Peyer's patch (tissue), 4 donors: ENCODE measurements around the gene NOL8. TPM values are rescaled to one million over a fixed set of nuclear protein-coding genes. Genes with fewer than 3 reads are reported as not detected.

Experiments
- DNase-seq, 3 donors: peaks; one replicate each; pipeline ENCODE4 v3.0.0-alpha.2; 2017 to 2019
- H3K27ac ChIP-seq, 4 donors: fragments of 200-600 bp; sonication (generic); one replicate each; pipeline ENCODE4 v1.5.1; 2016 to 2019
- H3K27me3 ChIP-seq, 2 donors: fragments of 200-600 bp; sonication (generic); one replicate each; pipeline ENCODE4 v1.5.1; 2019
- H3K36me3 ChIP-seq, 3 donors: fragments of 200-600 bp; sonication (generic); one replicate each; pipeline ENCODE4 v1.5.1; 2016 to 2019
- H3K4me1 ChIP-seq, 4 donors: fragments of 200-600 bp; sonication (generic); one replicate each; pipeline ENCODE4 v1.5.1; 2016 to 2019
- H3K4me3 ChIP-seq, 4 donors: fragments of 200-600 bp; sonication (generic); 1 replicate in 3 of 4; 2 replicates in 1 of 4; pipeline ENCODE4 v1.5.1; 2016 to 2019; ENCODE audit warnings: mild to moderate bottlenecking in 1 of 4
- H3K9me3 ChIP-seq, 4 donors: fragments of 200-600 bp; sonication (generic); one replicate each; pipeline ENCODE4 v1.5.1; 2016 to 2019; ENCODE audit warnings: mild to moderate bottlenecking in 1 of 4
- CTCF ChIP-seq, 6 experiments: fragments of 450-650 bp in 4 of 6; fragments of 200-600 bp in 2 of 6; sonication (generic) in 1 of 6; IDR thresholded peaks; one replicate each; pipeline ENCODE4 v1.5.1; 2017 to 2019; ENCODE audit warnings: antibody characterized with exemption in 6 of 6, mild to moderate bottlenecking in 3 of 6, moderate library complexity in 1 of 6
- POLR2A ChIP-seq, 2 donors: fragments of 450-650 bp; IDR thresholded peaks; one replicate each; pipeline ENCODE4 v1.5.1; 2017; ENCODE audit warnings: antibody characterized with exemption in 2 of 2, mild to moderate bottlenecking in 2 of 2, moderate library complexity in 2 of 2
- total RNA-seq, 4 donors: library from RNA; depleted of rRNA; stranded (reverse); fragments of >200 nt; gene quantifications; one replicate each; pipeline ENCODE4 v1.1.0, GENCODE V29; 2016

Gene NOL8
- total RNA-seq, 4 donors from 2014 or later = 25.8 to 94.1 (median 31.3) TPM

GRCh38 chr9:92353051-92353450, 27.9 kb upstream of the NOL8 start:
- no peak overlapping the region for H3K27ac ChIP-seq
- H3K4me1 ChIP-seq = peaks cover 0 to 14% (median 0%) of the 10 kb centered on the region in 4 donors
- H3K9me3 ChIP-seq = no peaks in the 10 kb centered on the region
- H3K36me3 ChIP-seq = no peaks in the 10 kb centered on the region
- TF ChIP-seq POLR2A (IDR thresholded peaks at IDR 0.05) = no peak
- peak in 1 of 6 experiments; percentile 12 for TF ChIP-seq CTCF (IDR thresholded peaks at IDR 0.05)
- H3K27me3 ChIP-seq = no peaks in the 10 kb centered on the region
- no peak for DNase-seq
- H3K4me3 ChIP-seq = no peak overlapping the region

- H3K4me3 ChIP-seq = no peak overlapping the region
- H3K36me3 ChIP-seq = no peaks in the 10 kb centered on the region
- peak overlapping the region in 1 of 4 donors; percentile 29 for H3K27ac ChIP-seq
- no peaks in the 10 kb centered on the region for H3K9me3 ChIP-seq
- DNase-seq = no peak
- no peak for TF ChIP-seq POLR2A (IDR thresholded peaks at IDR 0.05)
- TF ChIP-seq CTCF (IDR thresholded peaks at IDR 0.05) = no peak
- no peaks in the 10 kb centered on the region for H3K27me3 ChIP-seq
- peaks cover 0 to 14% (median 0%) of the 10 kb centered on the region in 4 donors for H3K4me1 ChIP-seq
These were observed 25.6 kb upstream of the NOL8 start for GRCh38 chr9:92350740-92351133.

- TF ChIP-seq POLR2A (IDR thresholded peaks at IDR 0.05) = no peak
- DNase-seq = no peak
- H3K4me3 ChIP-seq = no peak overlapping the region
- peak overlapping the region in 1 of 4 donors; percentile 29 for H3K27ac ChIP-seq
- no peaks in the 10 kb centered on the region for H3K36me3 ChIP-seq
- H3K4me1 ChIP-seq = peaks cover 0 to 14% (median 0%) of the 10 kb centered on the region in 4 donors
- H3K9me3 ChIP-seq = no peaks in the 10 kb centered on the region
- no peaks in the 10 kb centered on the region for H3K27me3 ChIP-seq
These were observed 24.9 kb upstream of the NOL8 start for GRCh38 chr9:92349771-92350739.

GRCh38 chr9:92345582-92345981, 20.4 kb upstream of the NOL8 start:
- peaks cover 0 to 9% (median 0%) of the 10 kb centered on the region in 4 donors for H3K4me1 ChIP-seq
- TF ChIP-seq POLR2A (IDR thresholded peaks at IDR 0.05) (no peak), CTCF (IDR thresholded peaks at IDR 0.05) (no peak)
- no peak overlapping the region for H3K4me3 ChIP-seq
- H3K36me3 ChIP-seq = no peaks in the 10 kb centered on the region
- H3K27me3 ChIP-seq = no peaks in the 10 kb centered on the region
- DNase-seq = no peak
- H3K9me3 ChIP-seq = no peaks in the 10 kb centered on the region
- no peak overlapping the region for H3K27ac ChIP-seq

GRCh38 chr9:92342825-92343488, 17.8 kb upstream of the NOL8 start:
- no peaks in the 10 kb centered on the region for H3K27me3 ChIP-seq
- no peaks in the 10 kb centered on the region for H3K4me1 ChIP-seq
- H3K36me3 ChIP-seq = no peaks in the 10 kb centered on the region
- no peak overlapping the region for H3K4me3 ChIP-seq
- DNase-seq = no peak
- no peak overlapping the region for H3K27ac ChIP-seq
- H3K9me3 ChIP-seq = no peaks in the 10 kb centered on the region
- TF ChIP-seq POLR2A (IDR thresholded peaks at IDR 0.05) (no peak), CTCF (IDR thresholded peaks at IDR 0.05) (peak in 2 of 6 experiments; percentile 28 to 31)

GRCh38 chr9:92341578-92341977, 16.4 kb upstream of the NOL8 start:
- no peak overlapping the region for H3K27ac ChIP-seq

More at GRCh38 chr9:92341578-92341977, 16.4 kb upstream of the NOL8 start:
- H3K27me3 ChIP-seq = no peaks in the 10 kb centered on the region
- TF ChIP-seq POLR2A (IDR thresholded peaks at IDR 0.05) = no peak
- TF ChIP-seq CTCF (IDR thresholded peaks at IDR 0.05) = no peak
- no peak overlapping the region for H3K4me3 ChIP-seq
- H3K9me3 ChIP-seq = no peaks in the 10 kb centered on the region
- DNase-seq = no peak
- H3K4me1 ChIP-seq = no peaks in the 10 kb centered on the region
- H3K36me3 ChIP-seq = no peaks in the 10 kb centered on the region
